Duodenal mucosa (tissue), 2 donors: ENCODE data around the gene C1QL4.
"Not testable (repeated sequence)": the region's sequence is repeated elsewhere in the genome, so short reads cannot be mapped to it uniquely, and the experiment has no call there.

Source experiments
- H3K27ac ChIP-seq: one replicate; pipeline ENCODE4 v1.7.0; 2013; ENCODE audit warnings: low read depth, low read length
- H3K27me3 ChIP-seq, 2 donors: one replicate each; pipeline ENCODE4 v1.7.0; 2013; ENCODE audit warnings: low read length in 2 of 2, control low read depth in 1 of 2; ENCODE audit not compliant: insufficient read depth in 2 of 2, control insufficient read depth in 1 of 2
- H3K36me3 ChIP-seq, 2 donors: one replicate each; pipeline ENCODE4 v1.7.0; 2013; ENCODE audit warnings: low read length in 2 of 2, control low read depth in 1 of 2; ENCODE audit not compliant: insufficient read depth in 2 of 2, control insufficient read depth in 1 of 2
- H3K4me1 ChIP-seq, 2 donors: one replicate each; pipeline ENCODE4 v1.7.0; 2013; ENCODE audit warnings: low read length in 2 of 2, control low read depth in 1 of 2; ENCODE audit not compliant: insufficient read depth in 2 of 2, control insufficient read depth in 1 of 2
- H3K4me3 ChIP-seq, 2 donors: one replicate each; pipeline ENCODE4 v1.7.0; 2013; ENCODE audit warnings: low read length in 2 of 2, low read depth in 1 of 2
- H3K9ac ChIP-seq, 2 donors: one replicate each; pipeline ENCODE4 v1.7.0; 2013; ENCODE audit warnings: low read length in 2 of 2, low read depth in 1 of 2
- H3K9me3 ChIP-seq, 2 donors: one replicate each; pipeline ENCODE4 v1.7.0; 2013; ENCODE audit warnings: low read length in 2 of 2, control low read depth in 1 of 2; ENCODE audit not compliant: control insufficient read depth in 1 of 2

Gene C1QL4

GRCh38 chr12:49336645-49337584, at the start of gene C1QL4:
C1QL4 (minus strand) TSS chr12:49337188; CDS start chr12:49336477, 711 bp downstream.
- Histone ChIP-seq H3K9ac (peak within 1 kb of the TSS; percentile 32 to 37), H3K27ac (no peak within 1 kb of the TSS), H3K27me3 (peaks cover 32 to 36% of the 10 kb centered on the region in 2 donors), H3K4me3 (peak within 1 kb of the TSS; percentile 49 to 61), H3K9me3 (no peaks in the 10 kb centered on the region), H3K4me1 (peaks cover 16 to 24% of the 10 kb centered on the region in 2 donors), H3K36me3 (no peaks in the 10 kb centered on the region)

GRCh38 chr12:49380184-49380583, 43.2 kb upstream of the C1QL4 start:
- H3K27me3 ChIP-seq, H3K27ac ChIP-seq, H3K9me3 ChIP-seq: not testable (repeated sequence)

GRCh38 chr12:49377386-49377785, 40.4 kb upstream of the C1QL4 start:
- Histone ChIP-seq H3K4me3 (no peak overlapping the region), H3K36me3 (no peaks in the 10 kb centered on the region), H3K9me3 (no peaks in the 10 kb centered on the region), H3K27me3 (no peaks in the 10 kb centered on the region), H3K9ac (no peak overlapping the region), H3K27ac (no peak overlapping the region), H3K4me1 (no peaks in the 10 kb centered on the region)

More at GRCh38 chr12:49380184-49380583, 43.2 kb upstream of the C1QL4 start:
- H3K4me1 ChIP-seq, H3K36me3 ChIP-seq, H3K4me3 ChIP-seq, H3K9ac ChIP-seq: not testable (repeated sequence)

GRCh38 chr12:49375406-49375805, 38.4 kb upstream of the C1QL4 start:
- no peak overlapping the region for H3K9ac ChIP-seq
- H3K27ac ChIP-seq = no peak overlapping the region
- no peaks in the 10 kb centered on the region for H3K9me3 ChIP-seq
- H3K4me1 ChIP-seq = no peaks in the 10 kb centered on the region
- no peak overlapping the region for H3K4me3 ChIP-seq
- H3K36me3 ChIP-seq = no peaks in the 10 kb centered on the region
- H3K27me3 ChIP-seq = no peaks in the 10 kb centered on the region

- Histone ChIP-seq H3K27ac (no peak overlapping the region), H3K9ac (no peak overlapping the region), H3K27me3 (no peaks in the 10 kb centered on the region), H3K36me3 (no peaks in the 10 kb centered on the region), H3K9me3 (no peaks in the 10 kb centered on the region), H3K4me3 (no peak overlapping the region), H3K4me1 (peaks cover 3 to 21% of the 10 kb centered on the region in 2 donors)
Measured at GRCh38 chr12:49370539-49370938, 33.6 kb upstream of the C1QL4 start.

GRCh38 chr12:49369411-49370145, 32.6 kb upstream of the C1QL4 start:
- Histone ChIP-seq H3K4me1 (peaks cover 3 to 22% of the 10 kb centered on the region in 2 donors), H3K9ac (no peak overlapping the region), H3K9me3 (no peaks in the 10 kb centered on the region), H3K27ac (peak overlapping the region; percentile 41), H3K27me3 (no peaks in the 10 kb centered on the region), H3K4me3 (peak overlapping the region in 1 of 2 donors; percentile 33), H3K36me3 (no peaks in the 10 kb centered on the region)

GRCh38 chr12:49368240-49368600, 31.2 kb upstream of the C1QL4 start:
- Histone ChIP-seq H3K9ac (peak overlapping the region; percentile 58 to 78), H3K9me3 (no peaks in the 10 kb centered on the region), H3K27ac (peak overlapping the region; percentile 8), H3K4me1 (peaks cover 3 to 22% of the 10 kb centered on the region in 2 donors), H3K36me3 (no peaks in the 10 kb centered on the region), H3K27me3 (no peaks in the 10 kb centered on the region), H3K4me3 (peak overlapping the region; percentile 86 to 93)

- no peaks in the 10 kb centered on the region for H3K27me3 ChIP-seq
- H3K4me1 ChIP-seq = peaks cover 3 to 22% of the 10 kb centered on the region in 2 donors
- no peaks in the 10 kb centered on the region for H3K9me3 ChIP-seq
- H3K27ac ChIP-seq = peak within 1 kb of the TSS; percentile 76
- peak within 1 kb of the TSS; percentile 78 to 81 for H3K9ac ChIP-seq
- H3K4me3 ChIP-seq = peak within 1 kb of the TSS; percentile 86 to 93
- no peaks in the 10 kb centered on the region for H3K36me3 ChIP-seq
Measured at GRCh38 chr12:49367381-49368239, 30.6 kb upstream of the C1QL4 start, which contains the start of gene SPATS2. SPATS2 (plus strand) TSS chr12:49367462; CDS start chr12:49461013, 93,551 bp downstream.

GRCh38 chr12:49366652-49367380, 29.8 kb upstream of the C1QL4 start:
- Histone ChIP-seq H3K9me3 (no peaks in the 10 kb centered on the region), H3K27me3 (no peaks in the 10 kb centered on the region), H3K4me1 (peaks cover 3 to 22% of the 10 kb centered on the region in 2 donors), H3K27ac (peak overlapping the region; percentile 76), H3K9ac (peak overlapping the region; percentile 68 to 81), H3K4me3 (peak overlapping the region; percentile 86 to 93), H3K36me3 (no peaks in the 10 kb centered on the region)
